OCI-LY7 (cell line): ENCODE data around the gene CDC123. TPM values are rescaled to one million over a fixed set of nuclear protein-coding genes. Genes with fewer than 3 reads are reported as not detected.

Experiments
- BruUV-seq: library from RNA; stranded (reverse); fragments of 400-500 nt; replicated peaks from 2 replicates; lab custom pipeline; 2021; lab: Mats Ljungman, UMichigan
- CTCF ChIA-PET: fragments of 300-600 bp; sonication (Branson Sonifier 250); formaldehyde crosslinking; loops from one replicate; lab custom pipeline; 2022; ENCODE audit warnings: antibody characterized with exemption; ENCODE audit not compliant: unreplicated experiment; lab: Charles Lee
- POLR2A ChIA-PET: fragments of 300-600 bp; sonication (Branson Sonifier 250); formaldehyde crosslinking; loops from one replicate; lab custom pipeline; 2022; ENCODE audit warnings: antibody characterized with exemption; lab: Charles Lee
- DNase-seq: peaks from one replicate; pipeline ENCODE4 v3.0.0-alpha.2; 2015; ENCODE audit warnings: low spot score
- H2AFZ ChIP-seq: fragments of 200-600 bp; sonication (generic), shearing (Covaris generic); 2 replicates; pipeline ENCODE4 v1.6.1; 2014; ENCODE audit warnings: mild to moderate bottlenecking, antibody characterized with exemption, low read length, moderate library complexity
- H3K27ac ChIP-seq: fragments of 200-600 bp; sonication (generic); 2 replicates; pipeline ENCODE4 v1.5.1; 2014; ENCODE audit warnings: mixed run types, low read depth, mild to moderate bottlenecking, moderate library complexity, low read length, inconsistent platforms; ENCODE audit not compliant: poor library complexity, severe bottlenecking
- H3K36me3 ChIP-seq: fragments of 200-600 bp; sonication (generic); 2 replicates; pipeline ENCODE4 v1.6.1; 2014; ENCODE audit warnings: mild to moderate bottlenecking, antibody characterized with exemption, low read length, moderate library complexity, mixed read lengths; ENCODE audit not compliant: insufficient read depth
- H3K4me1 ChIP-seq: fragments of 200-600 bp; sonication (generic); 2 replicates; pipeline ENCODE4 v1.5.1; 2014; ENCODE audit warnings: mild to moderate bottlenecking, low read length; ENCODE audit not compliant: insufficient read depth, poor library complexity, severe bottlenecking
- H3K4me2 ChIP-seq: fragments of 200-600 bp; sonication (generic); 2 replicates; pipeline ENCODE4 v1.6.1; 2014; ENCODE audit warnings: mild to moderate bottlenecking, low read length
- H3K4me3 ChIP-seq: fragments of 200-600 bp; sonication (generic); 2 replicates; pipeline ENCODE4 v1.5.1; 2014; ENCODE audit warnings: mild to moderate bottlenecking, low read depth, low read length; ENCODE audit not compliant: poor library complexity, severe bottlenecking
- H3K79me2 ChIP-seq: fragments of 200-600 bp; sonication (generic); 2 replicates; pipeline ENCODE4 v1.6.1; 2016; ENCODE audit warnings: low read depth, mild to moderate bottlenecking, low read length, moderate library complexity, mixed read lengths; ENCODE audit not compliant: insufficient read depth
- H3K9me2 ChIP-seq: fragments of 200-600 bp; sonication (generic); 2 replicates; pipeline ENCODE4 v1.6.1; 2016; ENCODE audit warnings: mild to moderate bottlenecking, low read length, mixed read lengths; ENCODE audit not compliant: insufficient read depth
- H3K9me3 ChIP-seq: fragments of 200-600 bp; sonication (generic); 2 replicates; pipeline ENCODE4 v1.6.1; 2014; ENCODE audit warnings: mild to moderate bottlenecking, mixed run types, low read length, mixed read lengths
- H4K20me1 ChIP-seq: fragments of 200-600 bp; sonication (generic); 2 replicates; pipeline ENCODE4 v1.6.1; 2014; ENCODE audit warnings: mild to moderate bottlenecking, antibody characterized with exemption, low read length, moderate library complexity, mixed read lengths; ENCODE audit not compliant: insufficient read depth
- EZH2phosphoT487 ChIP-seq: fragments of 200-600 bp; sonication (generic); IDR thresholded peaks from 2 replicates; pipeline ENCODE4 v1.6.1; 2018; ENCODE audit warnings: low read depth, borderline replicate concordance, mild to moderate bottlenecking, mixed run types, antibody characterized with exemption, low read length, moderate library complexity, mixed read lengths
- intact Hi-C: fragments of 100-400 bp; cut with micrococcal nuclease; formaldehyde crosslinking; loops from one replicate; pipeline ENCODE4 v1.10.0; 2022; ENCODE audit not compliant: unreplicated experiment
- total RNA-seq, 2 experiments: library from RNA; depleted of rRNA in 1 of 2; stranded (reverse); fragments of >200 nt in 1 of 2; shearing (Covaris generic) in 1 of 2; gene quantifications; 2 replicates each; pipeline ENCODE4 v1.2.3, GENCODE V29; 2014 to 2022
- TF ChIP-seq, protein P1 (sequence below): fragments of 200-600 bp; sonication (generic); conservative IDR thresholded peaks from 2 replicates; pipeline ENCODE4 v1.5.1; 2014; ENCODE audit warnings: mild to moderate bottlenecking, antibody characterized with exemption, low read length, moderate library complexity, mixed read lengths

The CDC123 gene
- total RNA-seq, 2 experiments from 2014 or later = 128 to 168 TPM

- peak overlapping the region; percentile 88 for H3K27ac ChIP-seq
- H3K36me3 ChIP-seq = peaks cover 40% of the 10 kb centered on the region
- H3K9me3 ChIP-seq = no peaks in the 10 kb centered on the region
- peaks cover 38% of the 10 kb centered on the region for H3K4me1 ChIP-seq
- peak overlapping the region; percentile 80; the same call in 1 of the 2 replicates for H2AFZ ChIP-seq
- no TSS peak for BruUV-seq
- ChIA-PET POLR2A (interaction anchor here (0.6 to 2.0 kb wide), 8 partner anchors 10 to 206 kb away, joined by 3 to 10 read pairs (median 4); no protein-coding TSS in a partner anchor), CTCF (interaction anchor here (1.4 kb wide), 1 partner anchor 20 kb away, joined by 3 read pairs; no protein-coding TSS in a partner anchor)
- peaks cover 91% of the 10 kb centered on the region for H3K79me2 ChIP-seq
- peak overlapping the region; percentile 97 for H3K4me3 ChIP-seq
- DNase-seq = peak; percentile 46
- H4K20me1 ChIP-seq = peaks cover 22% of the 10 kb centered on the region; the same call in 1 of the 2 replicates
- no peak for TF ChIP-seq EZH2phosphoT487
- TF ChIP-seq, protein P1, sequence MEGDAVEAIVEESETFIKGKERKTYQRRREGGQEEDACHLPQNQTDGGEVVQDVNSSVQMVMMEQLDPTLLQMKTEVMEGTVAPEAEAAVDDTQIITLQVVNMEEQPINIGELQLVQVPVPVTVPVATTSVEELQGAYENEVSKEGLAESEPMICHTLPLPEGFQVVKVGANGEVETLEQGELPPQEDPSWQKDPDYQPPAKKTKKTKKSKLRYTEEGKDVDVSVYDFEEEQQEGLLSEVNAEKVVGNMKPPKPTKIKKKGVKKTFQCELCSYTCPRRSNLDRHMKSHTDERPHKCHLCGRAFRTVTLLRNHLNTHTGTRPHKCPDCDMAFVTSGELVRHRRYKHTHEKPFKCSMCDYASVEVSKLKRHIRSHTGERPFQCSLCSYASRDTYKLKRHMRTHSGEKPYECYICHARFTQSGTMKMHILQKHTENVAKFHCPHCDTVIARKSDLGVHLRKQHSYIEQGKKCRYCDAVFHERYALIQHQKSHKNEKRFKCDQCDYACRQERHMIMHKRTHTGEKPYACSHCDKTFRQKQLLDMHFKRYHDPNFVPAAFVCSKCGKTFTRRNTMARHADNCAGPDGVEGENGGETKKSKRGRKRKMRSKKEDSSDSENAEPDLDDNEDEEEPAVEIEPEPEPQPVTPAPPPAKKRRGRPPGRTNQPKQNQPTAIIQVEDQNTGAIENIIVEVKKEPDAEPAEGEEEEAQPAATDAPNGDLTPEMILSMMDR = no peak
- H3K9me2 ChIP-seq = no peaks in the 10 kb centered on the region
- intact Hi-C loops = loop anchor here (1.0 to 10.0 kb wide), 6 partner anchors 65 to 1150 kb away; partner anchors contain the start of genes SEPHS1 and UPF2
- H3K4me2 ChIP-seq = peak overlapping the region; percentile 96
Observed at GRCh38 chr10:12194752-12195271, 1.2 kb upstream of the CDC123 start.

DNA sequence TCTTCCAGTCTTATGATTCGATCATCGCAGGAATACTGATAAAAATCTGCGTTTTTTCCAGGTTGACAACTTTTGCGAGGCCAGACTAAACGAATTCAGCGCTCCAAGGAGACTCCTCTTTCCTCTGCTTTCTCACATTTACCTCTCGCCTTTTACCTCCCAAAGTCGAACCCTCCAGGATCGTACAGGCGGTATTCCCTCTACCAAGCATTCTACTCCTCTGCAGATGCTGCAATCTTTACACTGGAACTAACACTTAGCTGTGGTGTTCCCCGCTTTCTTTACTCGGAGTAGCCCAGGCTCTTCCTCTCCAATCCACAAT, 746 bp upstream of the CDC123 start:
- intact Hi-C loops = loop anchor here (1.0 to 10.0 kb wide), 6 partner anchors 65 to 1150 kb away; partner anchors contain the start of genes SEPHS1 and UPF2

More for the DNA sequence above, 746 bp upstream of the CDC123 start:
- no peak for TF ChIP-seq EZH2phosphoT487
- TF ChIP-seq, protein P1 = no peak
- H3K9me3 ChIP-seq = no peaks in the 10 kb centered on the region
- BruUV-seq = no TSS peak
- ChIA-PET POLR2A (interaction anchor here (0.8 to 2.0 kb wide), 8 partner anchors 11 to 206 kb away, joined by 3 to 10 read pairs (median 4); no protein-coding TSS in a partner anchor), CTCF (interaction anchor here (1.4 kb wide), 1 partner anchor 20 kb away, joined by 3 read pairs; no protein-coding TSS in a partner anchor)
- H3K36me3 ChIP-seq = peaks cover 44% of the 10 kb centered on the region
- peak overlapping the region; percentile 80 for H2AFZ ChIP-seq
- H3K4me2 ChIP-seq = peak overlapping the region; percentile 96
- DNase-seq = peak; percentile 7
- H3K27ac ChIP-seq = peak overlapping the region; percentile 88
- peak overlapping the region; percentile 97 for H3K4me3 ChIP-seq
- H3K9me2 ChIP-seq = no peaks in the 10 kb centered on the region
- peaks cover 38% of the 10 kb centered on the region for H3K4me1 ChIP-seq
- H3K79me2 ChIP-seq = peaks cover 90% of the 10 kb centered on the region
- peaks cover 22% of the 10 kb centered on the region; the same call in 1 of the 2 replicates for H4K20me1 ChIP-seq
